Lower lobe of right lung (tissue), 2 donors: ENCODE results near the gene GALNT12. TPM values are rescaled to one million over a fixed set of nuclear protein-coding genes. Genes with fewer than 3 reads are reported as not detected.

Experiments used
- ATAC-seq, 2 donors: fragments of 200-7000 bp; cut with Tn5 transposase; one replicate each; pipeline ENCODE4 v1.9.1; 2020 to 2022; ENCODE audit warnings: mild to moderate bottlenecking in 2 of 2, moderate library complexity in 2 of 2
- DNase-seq: peaks from one replicate; pipeline ENCODE4 v3.0.0-alpha.2; 2020
- H3K27ac ChIP-seq: fragments of 200-600 bp; one replicate; pipeline ENCODE4 v1.8.0; 2022
- H3K27me3 ChIP-seq: fragments of 200-600 bp; one replicate; pipeline ENCODE4 v1.8.0; 2022; ENCODE audit warnings: low read depth
- H3K36me3 ChIP-seq: fragments of 200-600 bp; one replicate; pipeline ENCODE4 v1.8.0; 2022; ENCODE audit warnings: mild to moderate bottlenecking
- H3K4me1 ChIP-seq: fragments of 200-600 bp; one replicate; pipeline ENCODE4 v1.8.0; 2022
- H3K4me3 ChIP-seq: fragments of 200-600 bp; one replicate; pipeline ENCODE4 v1.8.0; 2022; ENCODE audit warnings: mild to moderate bottlenecking
- H3K9me3 ChIP-seq: fragments of 200-600 bp; one replicate; pipeline ENCODE4 v1.8.0; 2022
- CTCF ChIP-seq: fragments of 200-600 bp; IDR thresholded peaks from one replicate; pipeline ENCODE4 v1.8.0; 2022; ENCODE audit warnings: antibody characterized with exemption, mild to moderate bottlenecking
- intact Hi-C: fragments of 100-400 bp; cut with DNase I; formaldehyde crosslinking; loops from one replicate; pipeline ENCODE4 v1.11.0; 2022
- total RNA-seq: library from RNA; stranded (reverse); fragmentation: NEBNext Ultra II Directional; extraction: Animal tissue kit (Norgen Biotek cat#: 25700); gene quantifications from one replicate; pipeline ENCODE4 v1.2.1, GENCODE V29; 2021
- donor health status: DM: no; HTN: yes; CAD: no; lungs with severe emphysema.

The GALNT12 gene
- total RNA-seq, 1 donor from 2014 or later = 23.2 TPM

- H3K9me3 ChIP-seq = no peaks in the 10 kb centered on the region
- ATAC-seq = no peak
- no peak for DNase-seq
- no peak for TF ChIP-seq CTCF
- intact Hi-C loops = no loop called here
- H3K27ac ChIP-seq = no peak overlapping the region
- no peaks in the 10 kb centered on the region for H3K36me3 ChIP-seq
- no peaks in the 10 kb centered on the region for H3K27me3 ChIP-seq
- no peak overlapping the region for H3K4me3 ChIP-seq
- H3K4me1 ChIP-seq = peaks cover 25% of the 10 kb centered on the region
Observed at GRCh38 chr9:98887918-98888510, 80.5 kb downstream of the GALNT12 start.

GRCh38 chr9:98888801-98889421, 81.4 kb downstream of the GALNT12 start:
- H3K27me3 ChIP-seq = no peaks in the 10 kb centered on the region
- TF ChIP-seq CTCF = no peak
- no peaks in the 10 kb centered on the region for H3K9me3 ChIP-seq
- H3K4me3 ChIP-seq = no peak overlapping the region
- peaks cover 25% of the 10 kb centered on the region for H3K4me1 ChIP-seq
- H3K27ac ChIP-seq = no peak overlapping the region
- intact Hi-C loops = no loop called here
- DNase-seq (no peak), ATAC-seq (peak in 1 of 2 donors; percentile 46)
- H3K36me3 ChIP-seq = no peaks in the 10 kb centered on the region

- Histone ChIP-seq H3K27ac (no peak overlapping the region), H3K4me1 (peaks cover 25% of the 10 kb centered on the region), H3K4me3 (no peak overlapping the region), H3K9me3 (no peaks in the 10 kb centered on the region), H3K27me3 (no peaks in the 10 kb centered on the region), H3K36me3 (no peaks in the 10 kb centered on the region)
- TF ChIP-seq CTCF = no peak
- no peak for ATAC-seq
- no peak for DNase-seq
- intact Hi-C loops = no loop called here
Observed at GRCh38 chr9:98890256-98890655, 82.8 kb downstream of the GALNT12 start.

DNA sequence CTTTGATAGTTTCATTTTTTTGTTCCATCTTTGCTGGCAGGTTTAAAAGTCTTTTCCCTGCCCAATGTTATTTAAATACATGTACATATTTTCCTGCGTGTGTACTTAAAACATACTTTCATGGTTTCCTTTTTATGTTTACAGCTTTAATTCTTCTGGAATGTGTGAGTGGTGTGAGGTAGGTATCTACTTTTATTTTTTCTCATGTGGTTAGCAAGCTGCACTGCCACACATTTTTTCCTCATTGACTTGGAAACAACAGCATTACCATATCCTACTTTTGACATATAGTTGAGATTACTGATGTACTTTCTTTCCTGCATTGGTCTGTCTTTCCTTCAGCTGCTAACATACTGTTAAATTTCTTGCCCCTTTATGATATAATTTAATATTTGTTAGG, 84.8 kb downstream of the GALNT12 start:
- ATAC-seq = no peak
- no peak overlapping the region for H3K27ac ChIP-seq
- no peaks in the 10 kb centered on the region for H3K36me3 ChIP-seq
- DNase-seq = no peak
- no peak overlapping the region for H3K4me3 ChIP-seq
- no peak for TF ChIP-seq CTCF
- peaks cover 4% of the 10 kb centered on the region for H3K9me3 ChIP-seq
- intact Hi-C loops = no loop called here
- H3K27me3 ChIP-seq = no peaks in the 10 kb centered on the region
- peaks cover 11% of the 10 kb centered on the region for H3K4me1 ChIP-seq

DNA sequence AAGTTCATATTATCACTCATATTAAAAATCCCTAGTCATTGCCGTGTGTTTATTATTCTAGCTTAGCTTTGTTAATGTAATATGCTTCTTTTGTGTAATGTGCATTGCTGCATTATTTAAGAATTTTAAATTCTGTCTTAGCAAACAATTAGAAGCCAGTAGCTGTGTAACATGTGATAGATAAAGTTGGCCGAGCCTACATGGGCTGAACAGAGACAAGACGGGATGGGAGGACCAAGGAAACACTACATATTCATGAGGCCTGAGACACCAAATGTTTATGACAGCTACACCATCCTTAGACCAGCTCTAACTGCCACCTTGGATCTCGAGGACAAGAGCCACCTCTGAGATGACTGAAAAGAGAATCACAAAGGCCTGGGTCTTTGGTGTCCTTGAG, 85.2 kb downstream of the GALNT12 start:
- H3K4me3 ChIP-seq = no peak overlapping the region
- intact Hi-C loops = no loop called here
- peaks cover 4% of the 10 kb centered on the region for H3K9me3 ChIP-seq
- ATAC-seq = no peak
- no peaks in the 10 kb centered on the region for H3K36me3 ChIP-seq
- no peak for DNase-seq
- H3K4me1 ChIP-seq = peaks cover 10% of the 10 kb centered on the region
- TF ChIP-seq CTCF = no peak
- no peaks in the 10 kb centered on the region for H3K27me3 ChIP-seq
- no peak overlapping the region for H3K27ac ChIP-seq
